ENCODE measurements around the gene STAT2.
A peak's percentile ranks its signal among the peaks of the same experiment; 100 is the strongest.

The STAT2 gene

GRCh38 chr12:56304276-56304675 lies 55.6 kb downstream of the STAT2 start:
- DNase-seq (ENCODE audit: low spot score) = no peak
- TF ChIP-seq, protein P1, sequence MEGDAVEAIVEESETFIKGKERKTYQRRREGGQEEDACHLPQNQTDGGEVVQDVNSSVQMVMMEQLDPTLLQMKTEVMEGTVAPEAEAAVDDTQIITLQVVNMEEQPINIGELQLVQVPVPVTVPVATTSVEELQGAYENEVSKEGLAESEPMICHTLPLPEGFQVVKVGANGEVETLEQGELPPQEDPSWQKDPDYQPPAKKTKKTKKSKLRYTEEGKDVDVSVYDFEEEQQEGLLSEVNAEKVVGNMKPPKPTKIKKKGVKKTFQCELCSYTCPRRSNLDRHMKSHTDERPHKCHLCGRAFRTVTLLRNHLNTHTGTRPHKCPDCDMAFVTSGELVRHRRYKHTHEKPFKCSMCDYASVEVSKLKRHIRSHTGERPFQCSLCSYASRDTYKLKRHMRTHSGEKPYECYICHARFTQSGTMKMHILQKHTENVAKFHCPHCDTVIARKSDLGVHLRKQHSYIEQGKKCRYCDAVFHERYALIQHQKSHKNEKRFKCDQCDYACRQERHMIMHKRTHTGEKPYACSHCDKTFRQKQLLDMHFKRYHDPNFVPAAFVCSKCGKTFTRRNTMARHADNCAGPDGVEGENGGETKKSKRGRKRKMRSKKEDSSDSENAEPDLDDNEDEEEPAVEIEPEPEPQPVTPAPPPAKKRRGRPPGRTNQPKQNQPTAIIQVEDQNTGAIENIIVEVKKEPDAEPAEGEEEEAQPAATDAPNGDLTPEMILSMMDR (IDR thresholded peaks at IDR 0.05; ENCODE audit: extremely low read depth, missing control alignments) = no peak

GRCh38 chr12:56300644-56301464 lies 59.1 kb downstream of the STAT2 start:
- no peak for DNase-seq (ENCODE audit: low spot score)
- TF ChIP-seq, protein P1 (IDR thresholded peaks at IDR 0.05; ENCODE audit: extremely low read depth, missing control alignments) = no peak

DNA sequence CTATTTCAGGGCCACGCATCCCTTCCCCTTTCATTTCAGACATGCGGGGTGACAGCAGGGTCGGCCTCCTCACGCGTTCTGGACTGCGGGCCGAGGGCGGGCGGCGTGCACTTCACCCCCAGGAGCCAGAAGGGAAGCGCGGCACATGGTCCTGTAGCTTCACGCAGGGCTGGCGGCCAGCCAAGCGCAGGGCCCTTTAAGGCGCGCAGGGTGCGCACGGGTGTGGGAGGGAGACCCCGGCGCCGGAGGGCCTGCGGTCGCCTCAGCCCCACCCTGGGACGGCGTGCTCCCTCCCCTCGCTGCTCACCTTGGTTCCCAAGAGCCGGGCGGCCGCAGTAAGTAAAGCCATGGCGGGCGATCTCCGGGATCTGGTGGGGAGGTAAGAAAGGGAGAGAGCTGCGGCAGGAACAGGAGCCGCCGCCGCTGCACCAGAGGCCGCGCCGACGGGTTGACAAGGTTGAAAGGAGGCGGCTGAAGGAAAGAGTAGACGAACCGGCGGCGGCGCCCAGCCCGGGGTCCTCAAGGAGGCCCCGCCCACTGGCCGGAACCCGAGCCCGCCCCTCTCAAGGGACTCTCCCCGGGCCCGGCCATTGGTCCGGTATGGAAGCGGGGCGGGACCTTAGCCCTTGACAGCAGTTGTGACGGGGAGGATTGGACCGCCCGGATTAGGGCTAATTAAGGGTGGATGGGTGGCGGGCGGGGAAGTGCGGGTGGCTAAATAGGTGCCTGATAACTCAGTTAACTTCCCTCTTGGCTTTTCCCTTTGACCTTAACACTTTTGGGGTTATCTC lies 59.9 kb downstream of the STAT2 start, which contains the start of gene CS:
Gene CS, minus strand, starts transcription at position 478 of the 791 bp plus-strand sequence. Its CDS starts 129 bp downstream, at position 349.
- DNase-seq (ENCODE audit: low spot score) = peak; percentile 96
- TF ChIP-seq, protein P1 (IDR thresholded peaks at IDR 0.05; ENCODE audit: extremely low read depth, missing control alignments) = no peak

GRCh38 chr12:56299308-56299852 lies 60.5 kb downstream of the STAT2 start:
- TF ChIP-seq, protein P1 (IDR thresholded peaks at IDR 0.05; ENCODE audit: extremely low read depth, missing control alignments) = no peak
- DNase-seq (ENCODE audit: low spot score) = no peak

DNA sequence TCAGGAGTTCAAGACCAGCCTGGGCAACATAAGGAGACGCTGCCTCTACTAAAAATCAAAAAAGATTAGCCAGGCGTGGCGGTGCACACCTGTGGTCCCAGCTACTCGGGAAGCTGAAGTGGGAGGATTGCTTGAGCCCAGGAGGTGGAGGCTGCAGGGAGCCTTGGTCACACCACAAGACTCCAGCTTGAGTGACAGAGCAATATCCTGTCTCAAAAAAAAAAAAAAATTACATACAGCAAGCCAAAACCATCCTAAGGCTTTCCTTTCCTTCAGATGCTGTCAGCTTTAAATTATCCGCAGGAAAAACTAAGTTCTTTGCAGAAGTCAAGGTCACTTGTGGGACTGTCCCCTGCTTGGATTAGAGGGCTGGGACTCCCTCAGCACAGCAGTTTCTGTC lies 61.1 kb downstream of the STAT2 start:
- DNase-seq (ENCODE audit: low spot score) = no peak
- TF ChIP-seq, protein P1 (IDR thresholded peaks at IDR 0.05; ENCODE audit: extremely low read depth, missing control alignments) = no peak

DNA sequence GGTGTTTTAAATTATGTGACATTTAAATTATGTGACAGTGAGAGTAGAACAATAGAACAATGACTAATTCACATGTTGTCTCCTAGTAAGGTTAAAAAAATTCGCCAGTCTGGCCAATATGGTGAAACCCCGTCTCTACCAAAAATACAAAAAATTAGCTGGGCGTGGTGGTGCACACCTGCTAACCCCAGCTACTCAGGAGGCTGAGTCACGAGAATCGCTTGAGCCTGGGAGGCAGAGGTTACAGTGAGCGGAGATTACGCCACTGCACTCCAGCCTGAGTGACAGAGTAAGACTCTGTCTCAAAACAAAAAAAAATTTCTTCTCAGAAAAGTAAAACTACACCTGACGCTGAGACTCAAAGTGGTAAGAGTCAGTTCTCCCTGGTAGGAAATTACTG lies 62.5 kb downstream of the STAT2 start:
- TF ChIP-seq, protein P1 (IDR thresholded peaks at IDR 0.05; ENCODE audit: extremely low read depth, missing control alignments) = no peak

GRCh38 chr12:56296295-56296694 lies 63.6 kb downstream of the STAT2 start:
- DNase-seq (ENCODE audit: low spot score) = no peak
- TF ChIP-seq, protein P1 (IDR thresholded peaks at IDR 0.05; ENCODE audit: extremely low read depth, missing control alignments) = no peak

More for the DNA sequence above, 62.5 kb downstream of the STAT2 start:
- no peak for DNase-seq (ENCODE audit: low spot score)
